ENCODE results near the gene KCNAB2.

- TF ChIP-seq POLR2A (IDR thresholded peaks at IDR 0.05), result no peak
- TF ChIP-seq CTCF (IDR thresholded peaks at IDR 0.05), result no peak
Measured at GRCh38 chr1:6083801-6084446, 38.2 kb downstream of the KCNAB2 start.

Data from right lobe of liver (tissue), 4 donors.